Epithelial cell of esophagus (primary cell): ENCODE measurements around the gene IL2RA.

Experiments used
- DNase-seq: peaks from one replicate; pipeline ENCODE4 v3.0.0; 2010; ENCODE audit warnings: low read depth
- H3K4me3 ChIP-seq: 2 replicates; pipeline ENCODE4 v1.5.1; 2011; ENCODE audit warnings: mild to moderate bottlenecking, low read length, control low read depth
- CTCF ChIP-seq: IDR thresholded peaks from 2 replicates; pipeline ENCODE4 v1.5.1; 2011; ENCODE audit warnings: low read depth, mild to moderate bottlenecking, low read length, control low read depth, inconsistent platforms; ENCODE audit not compliant: insufficient read depth; ENCODE audit errors: missing control alignments

The IL2RA gene

GRCh38 chr10:6020826-6021225, 41.3 kb downstream of the IL2RA start:
- no peak overlapping the region for H3K4me3 ChIP-seq
- no peak for DNase-seq

GRCh38 chr10:6019796-6020195, 42.4 kb downstream of the IL2RA start:
- TF ChIP-seq CTCF: no peak
- H3K4me3 ChIP-seq: no peak overlapping the region
- no peak for DNase-seq

More at GRCh38 chr10:6020826-6021225, 41.3 kb downstream of the IL2RA start:
- no peak for TF ChIP-seq CTCF

GRCh38 chr10:6019010-6019782, 43.0 kb downstream of the IL2RA start:
- DNase-seq: no peak
- no peak overlapping the region for H3K4me3 ChIP-seq
- TF ChIP-seq CTCF: no peak

- TF ChIP-seq CTCF: no peak
- no peak for DNase-seq
- H3K4me3 ChIP-seq: no peak overlapping the region
Measured at GRCh38 chr10:6018422-6018821, 43.7 kb downstream of the IL2RA start.

- no peak for DNase-seq
- no peak for TF ChIP-seq CTCF
- H3K4me3 ChIP-seq: no peak overlapping the region
Measured at GRCh38 chr10:6017781-6018354, 44.3 kb downstream of the IL2RA start.

- H3K4me3 ChIP-seq: no peak overlapping the region
- TF ChIP-seq CTCF: peak; percentile 73
- DNase-seq: peak; percentile 47
Measured at GRCh38 chr10:6014241-6014761, 47.9 kb downstream of the IL2RA start.
